Measurements from ENCODE around the gene TMOD4.
"Not testable (repeated sequence)": the region's sequence is repeated elsewhere in the genome, so short reads cannot be mapped to it uniquely, and the experiment has no call there.

The TMOD4 gene

GRCh38 chr1:151175863-151176262, at the start of gene TMOD4:
Gene TMOD4 (minus strand): TSS chr1:151175981. CDS start chr1:151174875, 1,106 bp downstream.
- peak; percentile 13 for DNase-seq (ENCODE audit: low read depth)

- no peak for DNase-seq (ENCODE audit: low read depth)
These were observed 46.3 kb upstream of the TMOD4 start for GRCh38 chr1:151222130-151222529.

- DNase-seq (ENCODE audit: low read depth): no peak
These were observed 45.8 kb upstream of the TMOD4 start for GRCh38 chr1:151221616-151222015.

- DNase-seq (ENCODE audit: low read depth): peak; percentile 83
These were observed 37.8 kb upstream of the TMOD4 start for GRCh38 chr1:151213560-151213959.

- peak; percentile 68 for DNase-seq (ENCODE audit: low read depth)
These were observed 36.4 kb upstream of the TMOD4 start for GRCh38 chr1:151211972-151212705.

GRCh38 chr1:151210830-151211229, 35.0 kb upstream of the TMOD4 start:
- peak; percentile 19 for DNase-seq (ENCODE audit: low read depth)

GRCh38 chr1:151205381-151205965, 29.7 kb upstream of the TMOD4 start:
- DNase-seq (ENCODE audit: low read depth): not testable (repeated sequence)

- peak; percentile 94 for DNase-seq (ENCODE audit: low read depth)
These were observed 24.2 kb upstream of the TMOD4 start for GRCh38 chr1:151199873-151200581.

GRCh38 chr1:151198254-151199127, 22.7 kb upstream of the TMOD4 start, which contains the start of gene PIP5K1A:
Gene PIP5K1A (plus strand): TSS chr1:151198552. CDS start chr1:151198997, 445 bp downstream.
- DNase-seq (ENCODE audit: low read depth): peak; percentile 97

- no peak for DNase-seq (ENCODE audit: low read depth)
These were observed 22.1 kb upstream of the TMOD4 start for GRCh38 chr1:151197863-151198253.

- peak; percentile 87 for DNase-seq (ENCODE audit: low read depth)
These were observed 20.6 kb upstream of the TMOD4 start for GRCh38 chr1:151196292-151196800.

- DNase-seq (ENCODE audit: low read depth): peak; percentile 88
These were observed 19.3 kb upstream of the TMOD4 start for GRCh38 chr1:151194894-151195594.

GRCh38 chr1:151193856-151194255, 18.1 kb upstream of the TMOD4 start:
- DNase-seq (ENCODE audit: low read depth): no peak

- no peak for DNase-seq (ENCODE audit: low read depth)
These were observed 17.5 kb upstream of the TMOD4 start for GRCh38 chr1:151193304-151193703.

GRCh38 chr1:151192047-151192446, 16.3 kb upstream of the TMOD4 start:
- DNase-seq (ENCODE audit: low read depth): no peak

GRCh38 chr1:151189637-151190445, 14.1 kb upstream of the TMOD4 start, which contains the start of gene VPS72:
Gene VPS72 (minus strand): TSS chr1:151190197. CDS start chr1:151190121, 76 bp downstream.
- peak; percentile 89 for DNase-seq (ENCODE audit: low read depth)

GRCh38 chr1:151188667-151189066, 12.9 kb upstream of the TMOD4 start:
- not testable (repeated sequence) for DNase-seq (ENCODE audit: low read depth)

- DNase-seq (ENCODE audit: low read depth): no peak
These were observed 11.4 kb upstream of the TMOD4 start for GRCh38 chr1:151187205-151187604.

GRCh38 chr1:151184211-151184610, 8.4 kb upstream of the TMOD4 start:
- no peak for DNase-seq (ENCODE audit: low read depth)

- DNase-seq (ENCODE audit: low read depth): no peak
These were observed 799 bp upstream of the TMOD4 start for GRCh38 chr1:151176514-151177045.
